Ishikawa (cell line): Measurements from ENCODE around the gene CFD.

Source experiments
- CEBPB ChIP-seq: IDR thresholded peaks from 2 replicates; pipeline ENCODE4 v1.6.1; 2012
- CREB1 ChIP-seq: IDR thresholded peaks from 2 replicates; pipeline ENCODE4 v1.6.1; 2012; ENCODE audit warnings: low read depth
- EGR1 ChIP-seq: IDR thresholded peaks from 2 replicates; pipeline ENCODE4 v1.6.1; 2012
- EP300 ChIP-seq: IDR thresholded peaks from 2 replicates; pipeline ENCODE4 v1.6.1; 2012; ENCODE audit warnings: borderline replicate concordance
- FOXM1 ChIP-seq: IDR thresholded peaks from 2 replicates; pipeline ENCODE4 v1.6.1; 2012; ENCODE audit warnings: low read depth, borderline replicate concordance
- MAX ChIP-seq: IDR thresholded peaks from 2 replicates; pipeline ENCODE4 v1.6.1; 2012
- NFIC ChIP-seq: IDR thresholded peaks from 2 replicates; pipeline ENCODE4 v1.6.1; 2012
- RAD21 ChIP-seq: IDR thresholded peaks from 2 replicates; pipeline ENCODE4 v1.6.1; 2012; ENCODE audit warnings: low read depth
- REST ChIP-seq: IDR thresholded peaks from 2 replicates; pipeline ENCODE4 v1.6.1; 2012; ENCODE audit warnings: low read depth, mild to moderate bottlenecking
- TAF1 ChIP-seq: IDR thresholded peaks from 2 replicates; pipeline ENCODE4 v1.6.1; 2012; ENCODE audit warnings: low read depth, mild to moderate bottlenecking
- TCF12 ChIP-seq: IDR thresholded peaks from 2 replicates; pipeline ENCODE4 v1.6.1; 2012; ENCODE audit warnings: low read depth
- TEAD4 ChIP-seq: IDR thresholded peaks from 2 replicates; pipeline ENCODE4 v1.6.1; 2012
- USF1 ChIP-seq: IDR thresholded peaks from 2 replicates; pipeline ENCODE4 v1.6.1; 2012
- YY1 ChIP-seq: IDR thresholded peaks from 2 replicates; pipeline ENCODE4 v1.6.1; 2012; ENCODE audit warnings: low read depth
- ZBTB7A ChIP-seq: IDR thresholded peaks from 2 replicates; pipeline ENCODE4 v1.6.1; 2012; ENCODE audit warnings: low read depth

The CFD gene

GRCh38 chr19:813219-814151 is 46.0 kb upstream of the CFD start:
- TF ChIP-seq TCF12 (0 out of 2 replicates have a peak, but pooled peaks have one; percentile 16), FOXM1 (no peak)

GRCh38 chr19:814152-815078 is 45.0 kb upstream of the CFD start:
- no peak for TF ChIP-seq REST
- peak; percentile 76 for TF ChIP-seq ZBTB7A

- no peak for TF ChIP-seq CEBPB
- no peak for TF ChIP-seq EP300
- no peak for TF ChIP-seq NFIC
- TF ChIP-seq CREB1: no peak
- no peak for TF ChIP-seq EGR1
- no peak for TF ChIP-seq FOXM1
- no peak for TF ChIP-seq RAD21
- no peak; the same call in 1 of the 2 replicates for TF ChIP-seq ZBTB7A
- TF ChIP-seq TEAD4: no peak
- no peak for TF ChIP-seq TAF1
- no peak for TF ChIP-seq USF1
- no peak for TF ChIP-seq REST
- TF ChIP-seq TCF12: no peak
- no peak for TF ChIP-seq MAX
Measured at GRCh38 chr19:815079-815774, 44.2 kb upstream of the CFD start.

GRCh38 chr19:815775-816499 is 43.5 kb upstream of the CFD start:
- TF ChIP-seq TEAD4 (no peak), YY1 (no peak), NFIC (no peak), TAF1 (no peak), TCF12 (no peak), EP300 (no peak), REST (no peak), CREB1 (no peak), MAX (no peak), RAD21 (no peak), ZBTB7A (no peak)
